ENCODE measurements around the gene E2F1.

E2F1 gene

GRCh38 chr20:33686100-33686983, at the start of gene E2F1:
Gene E2F1, minus strand, starts transcription at chr20:33686385. Its CDS starts 121 bp downstream, at chr20:33686264.
- peak; percentile 99 for DNase-seq

DNA sequence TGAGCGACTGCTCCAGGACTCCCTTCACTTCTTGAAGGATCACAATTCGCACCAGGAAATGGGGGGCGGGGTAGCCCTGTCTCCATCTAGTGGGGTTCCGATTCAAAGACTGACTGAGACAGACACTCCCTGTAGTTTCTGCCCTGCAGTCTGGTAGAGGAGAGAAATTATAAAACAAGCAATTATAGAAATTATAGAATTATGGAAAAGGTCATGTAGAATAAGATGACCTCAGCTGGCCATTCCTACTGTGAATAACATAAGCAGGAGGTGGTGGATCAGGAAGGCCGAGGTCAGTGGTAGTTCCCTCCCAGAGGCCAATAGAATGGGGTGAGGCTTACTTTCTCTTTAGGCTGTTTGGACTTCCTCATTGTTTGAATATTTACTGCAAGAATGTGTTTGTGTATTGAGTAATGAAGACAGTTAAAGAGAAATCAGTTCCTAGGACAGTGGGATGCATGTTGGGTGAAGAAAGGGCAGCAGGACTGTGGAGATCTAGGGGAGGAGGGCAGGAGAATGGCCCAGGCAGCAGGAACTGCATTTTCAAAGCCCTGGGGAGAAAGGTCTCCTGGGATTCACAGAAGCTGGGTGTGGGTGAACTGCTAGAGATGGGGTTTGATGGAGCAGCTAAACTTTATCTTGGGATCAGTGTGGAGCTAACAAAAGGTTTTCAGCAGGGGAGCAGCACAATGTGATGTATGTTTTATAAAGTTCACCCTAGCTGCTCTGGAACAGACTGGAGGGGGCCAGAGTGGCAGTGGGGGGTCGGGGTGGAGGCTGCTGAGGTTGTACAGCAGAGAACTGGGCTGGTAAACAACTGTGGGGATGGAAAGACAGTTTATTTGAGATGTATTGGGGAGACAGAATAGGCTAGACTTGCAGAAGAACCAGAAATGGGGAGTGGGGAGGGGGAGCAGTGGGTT, 47.7 kb upstream of the E2F1 start:
- DNase-seq: peak; percentile 7

DNA sequence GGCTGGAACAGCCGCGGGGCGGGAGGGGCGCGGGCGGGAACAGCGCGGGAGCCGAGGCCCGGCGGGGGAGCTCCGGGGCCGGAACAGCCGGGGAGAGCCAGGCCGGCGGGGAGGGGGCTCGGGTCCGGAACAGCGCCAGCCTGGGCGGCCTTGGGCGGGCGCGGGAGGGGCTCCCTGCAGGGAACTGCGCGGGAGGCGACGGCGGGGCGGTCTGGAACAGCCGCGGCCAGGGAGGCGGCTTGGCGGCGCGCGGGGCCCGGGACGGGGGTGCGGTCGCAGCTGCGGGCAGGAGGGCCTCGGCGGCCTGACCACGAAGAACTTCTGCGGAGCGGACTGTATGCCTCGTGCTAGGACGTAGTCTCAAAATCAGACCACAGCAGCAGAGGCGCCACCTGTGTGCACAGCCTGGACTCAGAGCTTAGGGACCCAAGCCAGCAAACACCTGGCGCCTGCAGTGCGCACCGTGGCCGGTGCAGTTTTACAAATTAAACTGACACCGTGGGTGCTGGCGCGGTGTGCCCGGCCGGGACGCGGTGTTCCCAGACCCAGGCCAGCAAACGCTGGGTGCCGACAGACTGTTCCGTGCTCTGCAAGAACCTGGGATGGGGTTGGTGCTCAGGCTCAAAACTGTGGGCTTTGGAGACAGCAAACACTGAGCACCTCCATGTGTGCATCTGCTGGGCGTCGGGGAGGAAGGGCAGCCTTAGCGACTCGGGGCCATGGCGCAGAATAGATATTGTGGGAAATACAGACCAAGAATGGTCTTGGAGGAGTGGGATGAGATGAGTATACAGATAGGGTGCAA, 46.2 kb upstream of the E2F1 start:
- DNase-seq: peak; percentile 98

GRCh38 chr20:33731693-33732165, 45.5 kb upstream of the E2F1 start, which contains the start of gene ZNF341:
Gene ZNF341, plus strand, starts transcription at chr20:33731996. Its CDS starts 26 bp downstream, at chr20:33732022.
- DNase-seq: peak; percentile 98

DNA sequence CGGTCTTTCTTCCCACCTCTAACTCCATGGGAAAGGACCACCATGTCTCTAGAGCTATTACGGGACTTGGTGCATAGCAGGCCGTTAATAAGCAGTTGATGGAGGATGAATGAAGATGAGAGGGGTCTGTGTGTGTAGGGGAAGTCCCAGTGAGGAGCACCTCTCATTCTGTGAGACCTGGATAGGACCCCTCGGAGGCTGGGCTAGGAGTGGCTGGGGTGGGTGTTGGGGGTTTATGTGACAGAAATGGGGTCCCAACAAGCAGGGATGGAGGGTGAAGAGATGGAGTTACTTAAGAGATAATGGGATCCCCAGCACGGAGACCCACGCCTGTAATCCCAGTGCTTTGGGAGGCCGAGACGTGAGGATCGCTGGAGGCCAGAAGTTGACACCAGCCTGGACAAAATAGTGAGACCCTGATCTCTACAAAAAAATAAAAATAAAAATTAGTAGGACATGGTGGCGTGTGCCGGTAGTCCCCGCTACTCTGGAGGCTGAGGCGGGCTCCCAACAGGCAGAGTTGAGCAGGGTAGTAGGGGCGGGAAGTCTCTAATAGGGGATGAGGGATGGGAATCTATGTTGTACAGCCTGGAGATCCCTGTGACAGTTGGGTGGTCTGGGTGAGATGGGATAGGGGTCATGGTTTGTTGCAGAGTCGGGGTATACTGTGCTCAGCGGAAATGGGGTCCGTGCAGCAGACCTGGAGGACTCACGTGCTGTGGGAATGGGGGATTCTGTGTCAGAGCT, 44.9 kb upstream of the E2F1 start:
- DNase-seq: no peak

GRCh38 chr20:33729101-33729500, 42.9 kb upstream of the E2F1 start:
- no peak for DNase-seq

DNA sequence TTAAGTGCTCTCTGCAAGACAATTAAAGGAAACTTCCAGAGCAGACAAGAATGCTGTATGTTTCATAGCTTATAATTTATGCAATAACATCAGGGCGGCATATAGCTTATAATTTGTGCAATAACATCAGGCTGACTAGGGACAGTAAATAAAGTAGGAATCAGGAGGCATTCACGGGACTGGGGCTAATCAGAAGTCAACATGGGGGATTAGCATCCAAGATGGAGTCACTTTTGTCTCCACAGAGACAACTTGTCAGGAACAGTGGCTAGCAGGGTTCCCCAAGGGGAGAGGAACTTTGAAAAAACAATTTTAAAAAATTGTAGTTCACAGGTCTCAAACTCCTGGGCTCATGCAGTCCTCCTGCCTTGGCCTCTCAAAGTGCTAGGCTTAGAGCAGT, 42.3 kb upstream of the E2F1 start:
- no peak for DNase-seq

GRCh38 chr20:33727806-33728205, 41.6 kb upstream of the E2F1 start:
- DNase-seq: no peak

DNA sequence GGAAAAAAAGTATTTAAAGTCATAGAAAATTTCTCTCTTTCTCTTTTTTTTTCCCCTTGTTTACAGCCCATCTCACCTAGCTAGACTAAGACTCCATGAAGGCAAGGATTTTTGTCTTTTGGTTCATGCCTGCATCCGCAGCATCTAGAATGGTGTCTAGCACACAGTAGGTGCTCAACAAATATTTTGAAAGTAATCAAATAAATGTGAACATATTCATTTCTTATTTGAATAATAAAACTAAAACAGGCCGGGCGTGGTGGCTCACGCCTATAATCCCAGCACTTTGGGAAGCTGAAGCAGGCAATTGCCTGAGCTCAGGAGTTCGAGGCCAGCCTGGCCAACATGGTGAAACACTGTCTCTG, 40.9 kb upstream of the E2F1 start:
- DNase-seq: no peak

DNA sequence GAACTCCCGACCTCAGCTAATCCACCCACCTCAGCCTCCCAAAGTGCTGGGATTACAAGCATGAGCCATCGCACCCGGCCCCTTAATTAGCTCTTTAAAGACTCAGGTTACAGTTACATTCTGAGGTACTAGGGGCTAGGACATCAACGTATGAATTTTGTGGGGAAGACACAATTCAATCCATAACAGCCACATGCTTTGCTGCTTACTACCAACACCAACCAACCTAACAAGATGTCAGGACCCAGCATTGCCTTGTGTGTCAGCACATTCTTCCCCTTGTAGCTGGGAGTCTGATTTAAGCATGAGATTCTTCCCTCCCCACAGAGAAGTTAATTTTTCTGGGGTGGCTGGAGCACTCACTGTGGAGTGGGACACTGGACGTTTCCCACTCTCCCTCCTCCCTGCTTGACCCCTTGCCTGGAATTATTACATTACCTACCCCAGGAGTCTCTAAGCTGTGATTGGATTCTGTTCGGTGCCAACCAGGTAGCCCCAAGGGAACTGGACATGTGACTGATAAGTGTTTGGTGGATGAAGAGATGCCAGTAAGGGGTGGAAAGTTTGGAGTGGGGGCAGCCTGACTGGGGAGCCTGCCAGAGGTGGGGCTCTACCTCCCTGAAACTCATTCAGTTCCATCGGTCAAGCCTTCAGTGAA, 39.6 kb upstream of the E2F1 start:
- DNase-seq: no peak

- DNase-seq: no peak
These were observed 38.4 kb upstream of the E2F1 start for GRCh38 chr20:33724439-33725094.

GRCh38 chr20:33721391-33722140, 35.4 kb upstream of the E2F1 start:
- DNase-seq: no peak

DNA sequence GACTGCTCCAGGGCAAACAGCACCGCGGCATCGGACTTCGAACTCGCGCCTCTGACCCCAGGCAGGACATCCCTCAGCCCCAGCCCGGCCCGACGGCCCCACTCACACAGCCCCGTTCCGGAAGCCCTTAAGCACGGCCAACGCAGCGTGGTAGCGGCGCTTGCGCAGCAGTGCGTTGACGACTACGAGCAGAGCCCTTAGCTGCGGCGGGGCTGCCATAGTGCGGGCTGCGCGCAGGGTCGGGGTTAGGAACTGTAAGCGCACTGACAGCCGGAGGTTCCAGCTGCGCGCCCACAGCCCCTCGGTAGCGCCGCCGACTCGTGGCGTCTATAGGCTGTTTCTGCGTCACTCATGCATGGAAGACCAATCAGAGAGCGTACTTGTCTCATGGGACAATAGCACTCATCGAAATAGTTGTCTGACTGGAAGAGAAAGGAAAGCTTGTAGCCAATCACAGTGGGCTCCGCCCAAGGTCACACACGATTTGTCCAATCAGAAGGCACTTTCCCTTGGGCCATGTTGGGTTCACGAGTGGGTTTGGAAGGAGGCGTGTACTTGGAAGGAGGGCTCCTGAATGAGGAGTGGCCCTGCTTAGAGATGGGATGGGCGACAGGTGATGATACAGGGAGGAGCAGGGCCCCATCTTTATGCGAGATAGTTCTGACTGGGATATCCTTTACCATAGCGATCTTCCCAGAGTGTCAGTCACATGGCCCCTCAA, 34.0 kb upstream of the E2F1 start, which contains the start of gene PXMP4:
Gene PXMP4, minus strand, starts transcription at position 322 of the 721 bp plus-strand sequence. Its CDS starts 103 bp downstream, at position 219.
- peak; percentile 100 for DNase-seq

DNA sequence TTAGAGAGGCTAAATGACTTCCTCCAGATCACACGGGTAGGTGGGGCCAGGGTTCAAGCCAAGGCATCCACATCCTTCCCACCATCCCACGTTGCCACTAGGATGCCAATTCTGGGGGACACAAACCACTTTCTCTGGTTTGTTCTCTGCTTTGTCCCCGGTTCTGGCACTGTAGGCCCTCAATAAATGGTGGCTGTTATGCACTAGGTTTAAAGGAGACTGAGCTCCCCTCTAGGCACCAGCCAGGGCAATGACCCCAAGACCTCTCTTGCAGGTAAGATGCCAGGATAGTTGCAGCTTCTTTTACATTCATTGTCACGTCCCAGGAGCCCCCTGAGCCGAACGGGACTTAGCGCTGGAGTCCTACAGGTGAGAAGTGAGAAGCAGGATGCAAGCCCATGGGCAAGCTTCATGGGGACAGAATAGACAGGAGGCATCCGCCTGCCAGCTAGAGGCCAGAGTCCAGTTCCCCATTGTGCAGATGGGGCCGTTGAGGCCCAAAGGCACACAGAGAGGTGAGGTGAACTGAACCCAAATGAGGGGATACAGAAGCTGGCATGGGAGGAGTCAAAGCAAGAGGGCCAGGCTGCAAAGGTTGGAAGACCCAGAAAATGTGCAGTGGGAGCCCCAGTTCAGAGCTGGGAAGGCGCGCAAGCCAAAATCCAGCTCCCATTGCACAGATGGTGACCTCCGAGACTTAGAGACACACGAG, 33.2 kb upstream of the E2F1 start:
- DNase-seq: no peak

DNA sequence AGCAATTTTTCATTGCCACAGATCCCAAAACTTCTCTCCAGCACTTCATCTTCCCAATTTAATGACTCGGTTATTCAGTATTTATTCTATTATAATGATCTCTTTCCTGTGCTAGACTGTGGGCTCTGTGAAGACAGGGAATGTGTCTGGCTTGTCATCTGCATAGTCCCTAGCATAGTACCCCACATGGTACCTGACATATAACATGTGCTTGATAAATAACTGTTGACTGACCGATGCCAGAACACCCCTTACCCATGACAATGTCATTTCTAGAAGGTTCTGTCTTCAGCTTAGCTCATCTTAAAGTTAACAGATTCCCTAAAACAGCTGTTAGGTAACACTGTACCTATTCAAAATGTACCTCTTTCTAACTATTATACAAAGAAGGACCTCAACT, 30.3 kb upstream of the E2F1 start:
- DNase-seq: no peak

DNA sequence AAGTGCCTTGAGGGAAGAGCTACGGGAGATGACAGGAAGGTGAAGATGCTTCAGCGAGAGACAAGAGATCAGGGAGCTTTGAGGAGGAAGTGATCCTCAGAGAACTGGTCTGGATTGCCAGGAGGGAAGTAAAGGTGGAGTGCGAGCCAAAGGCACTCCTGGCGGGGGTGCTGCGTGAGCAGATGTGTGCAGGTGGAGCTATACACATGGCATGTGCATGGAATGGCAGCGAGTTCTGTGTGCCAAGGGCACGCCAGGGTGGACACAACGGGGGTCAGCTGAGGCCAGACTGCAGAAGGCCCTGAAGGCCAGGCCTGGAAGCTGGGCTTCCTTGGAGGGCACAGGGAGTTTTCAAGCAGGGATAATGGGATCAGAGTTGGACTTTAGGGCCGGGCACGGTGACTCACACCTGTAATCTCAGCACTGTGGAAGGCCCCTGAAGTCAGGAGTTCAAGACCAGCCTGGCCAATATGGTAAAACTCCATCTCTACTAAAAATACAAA, 27.7 kb upstream of the E2F1 start:
- DNase-seq: no peak

DNA sequence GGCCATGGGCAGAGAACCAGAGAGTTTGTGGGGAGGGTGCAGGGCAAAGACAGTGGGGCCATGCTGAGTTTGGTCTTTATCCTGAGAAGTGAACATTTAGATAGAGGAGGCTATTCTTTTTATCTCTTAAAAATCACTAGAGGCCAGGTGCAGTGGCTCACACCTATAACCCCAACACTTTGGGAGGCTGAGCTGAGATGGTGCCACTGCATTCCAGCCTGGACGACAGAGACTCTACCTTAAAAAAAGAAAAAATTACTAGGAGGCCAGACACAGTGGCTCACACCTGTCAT, 25.2 kb upstream of the E2F1 start:
- no peak for DNase-seq

- no peak for DNase-seq
These were observed 24.7 kb upstream of the E2F1 start for GRCh38 chr20:33710681-33711445.
